ENCODE measurements around the gene PSMB3. TPM values are rescaled to one million over a fixed set of nuclear protein-coding genes. Genes with fewer than 3 reads are reported as not detected.
"Not testable (repeated sequence)": the region's sequence is repeated elsewhere in the genome, so short reads cannot be mapped to it uniquely, and the experiment has no call there.

Gene PSMB3
- total and polyA plus RNA-seq, 2 experiments from 2014 or later = 166 to 379 TPM

DNA sequence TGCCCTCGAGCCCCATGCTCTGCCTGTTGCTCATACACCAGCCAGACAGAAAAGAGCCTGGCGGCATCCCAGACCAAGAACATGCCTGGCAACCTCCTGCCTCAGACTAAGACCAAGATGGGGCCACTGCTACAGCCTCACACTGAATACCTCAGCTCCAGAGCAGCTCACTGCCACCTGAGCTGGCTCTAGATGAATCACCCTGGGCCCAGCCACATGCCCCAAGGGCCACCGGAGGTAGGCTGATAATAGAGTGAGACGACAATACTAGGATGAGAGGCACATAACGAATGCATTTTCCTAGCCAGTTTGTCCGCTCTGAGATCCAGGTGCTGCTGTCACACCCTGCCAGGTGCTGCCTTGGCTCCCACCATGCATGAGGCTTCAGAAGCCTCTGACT lies 33.8 kb downstream of the PSMB3 start:
- H3K9me3 ChIP-seq (ENCODE audit: low read depth) = no peaks in the 10 kb centered on the region
- no peak overlapping the region for H3K4me3 ChIP-seq
- H3K27ac ChIP-seq = no peak overlapping the region
- peaks cover 32% of the 10 kb centered on the region for H3K36me3 ChIP-seq
- H3K27me3 ChIP-seq = no peaks in the 10 kb centered on the region
- no peak for DNase-seq (ENCODE audit: low read depth in 1 of 2, low spot score in 1 of 2)
- peaks cover 9% of the 10 kb centered on the region for H3K4me1 ChIP-seq (ENCODE audit: low read depth)
- no peak for TF ChIP-seq CTCF (IDR thresholded peaks at IDR 0.05; ENCODE audit: low read depth, low read length)

DNA sequence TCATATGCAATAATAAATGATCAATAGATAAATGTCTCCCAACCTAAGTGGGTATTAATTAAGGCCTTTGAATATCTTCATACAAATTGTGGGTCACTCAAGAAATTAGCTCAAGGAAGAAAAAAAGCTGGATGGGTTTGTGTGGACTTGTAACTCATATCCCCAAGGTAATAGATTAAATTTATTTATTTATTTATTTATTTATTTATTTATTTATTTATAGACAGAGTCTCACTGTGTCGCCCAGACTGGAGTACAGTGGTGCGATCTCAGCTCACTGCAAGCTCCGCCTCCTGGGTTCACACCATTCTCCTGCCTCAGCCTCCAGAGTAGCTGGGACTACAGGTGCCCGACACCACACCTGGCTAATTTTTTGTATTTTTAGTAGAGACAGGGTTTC lies 35.5 kb downstream of the PSMB3 start:
- DNase-seq (ENCODE audit: low read depth in 1 of 2, low spot score in 1 of 2); H3K4me3 ChIP-seq; H3K27me3 ChIP-seq; H3K9me3 ChIP-seq (ENCODE audit: low read depth); H3K27ac ChIP-seq: not testable (repeated sequence)
- H3K4me1 ChIP-seq (ENCODE audit: low read depth) = peaks cover 16% of the 10 kb centered on the region
- H3K36me3 ChIP-seq = peaks cover 17% of the 10 kb centered on the region

GRCh38 chr17:38789185-38789584 lies 36.6 kb downstream of the PSMB3 start:
- Histone ChIP-seq H3K9me3 (ENCODE audit: low read depth) (no peaks in the 10 kb centered on the region), H3K36me3 (peaks cover 13% of the 10 kb centered on the region), H3K27ac (peak overlapping the region; percentile 71), H3K4me1 (ENCODE audit: low read depth) (peaks cover 16% of the 10 kb centered on the region), H3K4me3 (no peak overlapping the region), H3K27me3 (no peaks in the 10 kb centered on the region)
- DNase-seq (ENCODE audit: low read depth in 1 of 2, low spot score in 1 of 2) = no peak
- TF ChIP-seq CTCF (IDR thresholded peaks at IDR 0.05; ENCODE audit: low read depth, low read length) = no peak

DNA sequence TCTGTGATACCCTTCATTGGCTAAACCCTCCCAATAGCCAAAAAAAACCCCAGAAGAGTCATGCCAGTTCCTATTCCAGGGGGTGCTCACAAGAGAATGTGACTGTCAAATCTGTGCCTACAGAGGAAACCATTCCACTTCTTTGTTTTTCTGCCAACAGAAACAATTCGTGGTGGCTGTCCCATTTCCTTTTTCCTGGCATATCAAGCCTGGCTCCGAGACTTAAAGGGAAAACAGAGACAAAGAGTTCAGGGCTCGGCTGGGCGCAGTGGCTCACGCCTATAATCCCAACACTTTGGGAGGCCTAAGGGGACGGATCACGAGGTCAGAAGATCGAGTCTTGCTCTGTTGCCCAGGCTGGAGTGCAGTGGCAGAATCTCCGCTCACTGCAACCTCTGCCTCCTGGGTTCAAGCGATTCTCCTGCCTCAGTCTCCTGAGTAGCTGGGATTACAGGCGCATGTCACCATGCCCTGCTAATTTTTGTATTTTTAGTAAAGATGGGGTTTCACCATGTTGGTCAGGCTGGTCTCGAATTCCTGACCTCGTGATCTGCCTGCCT lies 37.7 kb downstream of the PSMB3 start:
- Histone ChIP-seq H3K27ac (peak overlapping the region; percentile 71), H3K4me1 (ENCODE audit: low read depth) (peaks cover 16% of the 10 kb centered on the region)
- not testable (repeated sequence) for H3K36me3 ChIP-seq; DNase-seq (ENCODE audit: low read depth in 1 of 2, low spot score in 1 of 2); H3K4me3 ChIP-seq; H3K9me3 ChIP-seq (ENCODE audit: low read depth); H3K27me3 ChIP-seq

DNA sequence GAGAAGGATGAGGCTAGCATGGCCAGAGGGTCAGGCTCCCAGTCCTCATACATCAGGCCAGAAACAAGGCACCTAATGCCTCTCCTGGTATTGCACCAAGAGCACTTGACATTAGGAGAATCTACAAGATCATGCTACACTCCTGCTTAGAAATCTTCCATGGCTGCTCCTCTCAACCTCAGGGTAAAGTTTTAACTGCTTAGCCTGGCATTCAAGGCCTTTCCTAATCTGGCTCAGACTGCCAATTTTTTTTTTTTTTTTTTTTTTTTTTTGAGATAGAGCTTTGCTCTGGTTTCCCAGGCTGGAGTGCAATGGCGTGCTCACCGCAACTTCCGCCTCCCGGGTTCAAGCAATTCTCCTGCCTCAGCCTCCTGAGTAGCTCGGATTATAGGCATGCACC lies 38.6 kb downstream of the PSMB3 start:
- no peak for DNase-seq (ENCODE audit: low read depth in 1 of 2, low spot score in 1 of 2)
- Histone ChIP-seq H3K4me3 (no peak overlapping the region), H3K27ac (peak overlapping the region; percentile 71), H3K9me3 (ENCODE audit: low read depth) (no peaks in the 10 kb centered on the region), H3K36me3 (peaks cover 4% of the 10 kb centered on the region), H3K27me3 (no peaks in the 10 kb centered on the region), H3K4me1 (ENCODE audit: low read depth) (peaks cover 16% of the 10 kb centered on the region)
- no peak for TF ChIP-seq CTCF (IDR thresholded peaks at IDR 0.05; ENCODE audit: low read depth, low read length)

DNA sequence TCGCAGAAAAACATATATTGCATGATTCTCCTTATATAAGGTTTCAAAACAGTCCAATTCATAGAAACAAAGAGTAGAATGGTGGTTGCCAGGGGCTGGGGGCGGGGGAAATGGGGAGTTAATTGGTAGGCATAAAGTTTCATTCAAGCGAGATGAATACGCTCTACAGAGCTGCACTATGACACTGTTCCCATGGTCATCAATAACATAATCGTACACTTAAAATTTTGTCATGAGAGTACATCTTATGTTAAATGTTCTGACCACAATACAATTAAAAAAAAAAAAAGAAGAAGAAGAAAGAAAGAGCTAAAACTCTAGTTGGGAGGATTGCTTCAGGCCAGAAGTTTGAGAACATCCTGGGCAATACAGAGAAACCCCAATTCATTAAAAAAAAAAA lies 41.7 kb downstream of the PSMB3 start:
- no peak overlapping the region for H3K27ac ChIP-seq
- H3K27me3 ChIP-seq = no peaks in the 10 kb centered on the region
- H3K4me3 ChIP-seq = no peak overlapping the region
- no peaks in the 10 kb centered on the region for H3K36me3 ChIP-seq
- H3K9me3 ChIP-seq (ENCODE audit: low read depth) = no peaks in the 10 kb centered on the region
- DNase-seq (ENCODE audit: low read depth in 1 of 2, low spot score in 1 of 2) = no peak
- TF ChIP-seq CTCF (IDR thresholded peaks at IDR 0.05; ENCODE audit: low read depth, low read length) = no peak
- peaks cover 25% of the 10 kb centered on the region for H3K4me1 ChIP-seq (ENCODE audit: low read depth)

Data from cardiac muscle cell (in vitro differentiated cells and primary cell).